ENCODE measurements around the gene EEF1AKMT2. TPM values are rescaled to one million over a fixed set of nuclear protein-coding genes. Genes with fewer than 3 reads are reported as not detected.

The EEF1AKMT2 gene
- total RNA-seq, 1 donor from 2014 or later, result 12.5 TPM

DNA sequence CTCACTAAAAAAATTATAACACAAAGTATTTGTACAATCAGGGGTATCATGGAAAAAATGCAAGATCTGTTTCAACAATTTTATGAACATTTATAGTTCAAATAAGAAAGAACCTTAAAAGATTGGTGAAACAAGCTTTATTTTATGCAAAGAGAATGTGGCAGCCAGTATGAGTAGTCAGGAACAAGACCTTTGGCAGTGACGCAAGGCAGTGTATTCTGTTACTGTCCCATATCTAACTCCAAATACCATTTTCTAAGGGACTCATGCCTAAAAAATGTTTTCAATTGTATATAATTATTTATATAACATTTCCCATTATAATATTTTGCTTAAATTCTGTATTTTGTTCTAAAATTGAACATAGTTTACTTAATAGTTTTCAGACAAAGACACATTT, 28.4 kb downstream of the EEF1AKMT2 start:
- no peak for DNase-seq (ENCODE audit: low spot score)
- Mint-ChIP-seq H3K4me1 (ENCODE audit: unreplicated experiment) (peaks cover 11% of the 10 kb centered on the region), H3K36me3 (ENCODE audit: low read depth, unreplicated experiment) (peaks cover 4% of the 10 kb centered on the region), H3K27ac (ENCODE audit: unreplicated experiment) (no peak overlapping the region), H3K27me3 (ENCODE audit: unreplicated experiment) (no peaks in the 10 kb centered on the region), H3K4me3 (ENCODE audit: unreplicated experiment) (no peak overlapping the region), H3K9me3 (ENCODE audit: unreplicated experiment) (no peaks in the 10 kb centered on the region)
- TF ChIP-seq, protein P1, sequence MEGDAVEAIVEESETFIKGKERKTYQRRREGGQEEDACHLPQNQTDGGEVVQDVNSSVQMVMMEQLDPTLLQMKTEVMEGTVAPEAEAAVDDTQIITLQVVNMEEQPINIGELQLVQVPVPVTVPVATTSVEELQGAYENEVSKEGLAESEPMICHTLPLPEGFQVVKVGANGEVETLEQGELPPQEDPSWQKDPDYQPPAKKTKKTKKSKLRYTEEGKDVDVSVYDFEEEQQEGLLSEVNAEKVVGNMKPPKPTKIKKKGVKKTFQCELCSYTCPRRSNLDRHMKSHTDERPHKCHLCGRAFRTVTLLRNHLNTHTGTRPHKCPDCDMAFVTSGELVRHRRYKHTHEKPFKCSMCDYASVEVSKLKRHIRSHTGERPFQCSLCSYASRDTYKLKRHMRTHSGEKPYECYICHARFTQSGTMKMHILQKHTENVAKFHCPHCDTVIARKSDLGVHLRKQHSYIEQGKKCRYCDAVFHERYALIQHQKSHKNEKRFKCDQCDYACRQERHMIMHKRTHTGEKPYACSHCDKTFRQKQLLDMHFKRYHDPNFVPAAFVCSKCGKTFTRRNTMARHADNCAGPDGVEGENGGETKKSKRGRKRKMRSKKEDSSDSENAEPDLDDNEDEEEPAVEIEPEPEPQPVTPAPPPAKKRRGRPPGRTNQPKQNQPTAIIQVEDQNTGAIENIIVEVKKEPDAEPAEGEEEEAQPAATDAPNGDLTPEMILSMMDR (IDR thresholded peaks at IDR 0.05; ENCODE audit: unreplicated experiment), result no peak

DNA sequence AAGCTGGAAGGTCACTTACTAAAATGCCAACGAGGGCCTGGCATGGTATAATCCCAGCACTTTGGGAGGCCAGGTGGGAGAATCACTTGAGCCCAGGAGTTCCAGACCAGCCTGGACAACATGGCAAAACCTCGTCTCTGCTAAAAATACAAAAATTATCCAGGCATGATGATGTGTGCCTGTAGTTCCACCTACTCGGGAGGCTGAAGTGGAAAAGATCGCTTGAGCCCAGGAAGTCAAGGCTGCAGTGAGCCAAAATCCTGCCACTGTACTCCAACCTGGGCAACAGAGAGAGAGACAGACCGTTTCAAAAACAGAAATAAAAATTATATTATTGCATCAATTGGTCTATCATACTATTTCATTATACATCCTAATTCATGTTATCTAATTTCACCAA, 29.4 kb downstream of the EEF1AKMT2 start:
- Mint-ChIP-seq H3K27ac (ENCODE audit: unreplicated experiment) (no peak overlapping the region), H3K4me3 (ENCODE audit: unreplicated experiment) (no peak overlapping the region), H3K9me3 (ENCODE audit: unreplicated experiment) (no peaks in the 10 kb centered on the region), H3K4me1 (ENCODE audit: unreplicated experiment) (peaks cover 14% of the 10 kb centered on the region), H3K36me3 (ENCODE audit: low read depth, unreplicated experiment) (no peaks in the 10 kb centered on the region), H3K27me3 (ENCODE audit: unreplicated experiment) (peaks cover 2% of the 10 kb centered on the region)
- TF ChIP-seq, protein P1 (IDR thresholded peaks at IDR 0.05; ENCODE audit: unreplicated experiment), result no peak
- DNase-seq (ENCODE audit: low spot score), result no peak

- peaks cover 18% of the 10 kb centered on the region for H3K4me1 Mint-ChIP-seq (ENCODE audit: unreplicated experiment)
- peaks cover 2% of the 10 kb centered on the region for H3K27me3 Mint-ChIP-seq (ENCODE audit: unreplicated experiment)
- H3K36me3 Mint-ChIP-seq (ENCODE audit: low read depth, unreplicated experiment), result no peaks in the 10 kb centered on the region
- no peak overlapping the region for H3K4me3 Mint-ChIP-seq (ENCODE audit: unreplicated experiment)
- no peak overlapping the region for H3K27ac Mint-ChIP-seq (ENCODE audit: unreplicated experiment)
- H3K9me3 Mint-ChIP-seq (ENCODE audit: unreplicated experiment), result no peaks in the 10 kb centered on the region
- TF ChIP-seq, protein P1 (IDR thresholded peaks at IDR 0.05; ENCODE audit: unreplicated experiment), result no peak
- no peak for DNase-seq (ENCODE audit: low spot score)
These were observed 35.4 kb downstream of the EEF1AKMT2 start for GRCh38 chr10:124756156-124756903.

GRCh38 chr10:124755581-124755980, 36.1 kb downstream of the EEF1AKMT2 start:
- Mint-ChIP-seq H3K4me3 (ENCODE audit: unreplicated experiment) (no peak overlapping the region), H3K27me3 (ENCODE audit: unreplicated experiment) (peaks cover 2% of the 10 kb centered on the region), H3K27ac (ENCODE audit: unreplicated experiment) (no peak overlapping the region), H3K36me3 (ENCODE audit: low read depth, unreplicated experiment) (no peaks in the 10 kb centered on the region), H3K9me3 (ENCODE audit: unreplicated experiment) (no peaks in the 10 kb centered on the region), H3K4me1 (ENCODE audit: unreplicated experiment) (peaks cover 10% of the 10 kb centered on the region)
- TF ChIP-seq, protein P1 (IDR thresholded peaks at IDR 0.05; ENCODE audit: unreplicated experiment), result no peak
- DNase-seq (ENCODE audit: low spot score), result no peak

GRCh38 chr10:124754227-124754626, 37.5 kb downstream of the EEF1AKMT2 start:
- H3K36me3 Mint-ChIP-seq (ENCODE audit: low read depth, unreplicated experiment), result no peaks in the 10 kb centered on the region
- DNase-seq (ENCODE audit: low spot score), result no peak
- H3K27me3 Mint-ChIP-seq (ENCODE audit: unreplicated experiment), result peaks cover 2% of the 10 kb centered on the region
- H3K9me3 Mint-ChIP-seq (ENCODE audit: unreplicated experiment), result no peaks in the 10 kb centered on the region
- H3K27ac Mint-ChIP-seq (ENCODE audit: unreplicated experiment), result no peak overlapping the region
- no peak overlapping the region for H3K4me3 Mint-ChIP-seq (ENCODE audit: unreplicated experiment)
- H3K4me1 Mint-ChIP-seq (ENCODE audit: unreplicated experiment), result peaks cover 8% of the 10 kb centered on the region
- TF ChIP-seq, protein P1 (IDR thresholded peaks at IDR 0.05; ENCODE audit: unreplicated experiment), result no peak
